GM12878 (cell line): ENCODE measurements around the gene SHD.

Source experiments
- CEBPB ChIP-seq, 2 experiments: fragments of 150-350 bp in 1 of 2; IDR thresholded peaks; 2 replicates each; pipeline ENCODE4 v1.6.1; 2012 to 2014; ENCODE audit warnings: low read depth in 2 of 2, low read length in 2 of 2, borderline replicate concordance in 1 of 2, inconsistent platforms in 1 of 2
- CUX1 ChIP-seq: IDR thresholded peaks from 2 replicates; pipeline ENCODE4 v1.6.1; 2012; ENCODE audit warnings: improper control_type of control experiment, low read depth, low read length; ENCODE audit not compliant: insufficient replicate concordance
- EP300 ChIP-seq, 2 experiments: fragments of 150-350 bp in 1 of 2; IDR thresholded peaks; 2 replicates each; pipeline ENCODE4 v1.6.1; 2011 to 2012; ENCODE audit warnings: low read depth in 2 of 2, low read length in 2 of 2, borderline replicate concordance in 1 of 2, improper control_type of control experiment in 1 of 2, inconsistent platforms in 1 of 2; ENCODE audit not compliant: control insufficient read depth in 1 of 2
- HDAC6 ChIP-seq: fragments of 200-600 bp; sonication (generic); IDR thresholded peaks from one replicate; pipeline ENCODE4 v1.8.0; 2017; ENCODE audit warnings: antibody characterized with exemption; ENCODE audit not compliant: unreplicated experiment
- MEF2B ChIP-seq: fragments of 450-650 bp; IDR thresholded peaks from 2 replicates; pipeline ENCODE4 v1.6.1; 2018; ENCODE audit warnings: mild to moderate bottlenecking, moderate library complexity; ENCODE audit not compliant: partially characterized antibody, poor library complexity, severe bottlenecking
- NR2C1 ChIP-seq: fragments of 450-650 bp; IDR thresholded peaks from 2 replicates; pipeline ENCODE4 v1.6.1; 2017; ENCODE audit warnings: antibody characterized with exemption, mild to moderate bottlenecking, moderate library complexity
- NR2F1 ChIP-seq: fragments of 450-650 bp; conservative IDR thresholded peaks from 2 replicates; pipeline ENCODE4 v1.6.1; 2017; ENCODE audit warnings: mild to moderate bottlenecking
- POLR2A ChIP-seq: IDR thresholded peaks from 2 replicates; pipeline ENCODE4 v1.6.1; 2011; ENCODE audit warnings: low read depth, mild to moderate bottlenecking, low read length
- ZNF24 ChIP-seq: fragments of 450-650 bp; IDR thresholded peaks from 2 replicates; pipeline ENCODE4 v1.6.1; 2017; ENCODE audit warnings: antibody characterized with exemption, mild to moderate bottlenecking
- TF ChIP-seq, protein P1 (sequence below): fragments of 150-350 bp; IDR thresholded peaks from 2 replicates; pipeline ENCODE4 v1.6.1; 2016; ENCODE audit warnings: low read depth, low read length

DNA sequence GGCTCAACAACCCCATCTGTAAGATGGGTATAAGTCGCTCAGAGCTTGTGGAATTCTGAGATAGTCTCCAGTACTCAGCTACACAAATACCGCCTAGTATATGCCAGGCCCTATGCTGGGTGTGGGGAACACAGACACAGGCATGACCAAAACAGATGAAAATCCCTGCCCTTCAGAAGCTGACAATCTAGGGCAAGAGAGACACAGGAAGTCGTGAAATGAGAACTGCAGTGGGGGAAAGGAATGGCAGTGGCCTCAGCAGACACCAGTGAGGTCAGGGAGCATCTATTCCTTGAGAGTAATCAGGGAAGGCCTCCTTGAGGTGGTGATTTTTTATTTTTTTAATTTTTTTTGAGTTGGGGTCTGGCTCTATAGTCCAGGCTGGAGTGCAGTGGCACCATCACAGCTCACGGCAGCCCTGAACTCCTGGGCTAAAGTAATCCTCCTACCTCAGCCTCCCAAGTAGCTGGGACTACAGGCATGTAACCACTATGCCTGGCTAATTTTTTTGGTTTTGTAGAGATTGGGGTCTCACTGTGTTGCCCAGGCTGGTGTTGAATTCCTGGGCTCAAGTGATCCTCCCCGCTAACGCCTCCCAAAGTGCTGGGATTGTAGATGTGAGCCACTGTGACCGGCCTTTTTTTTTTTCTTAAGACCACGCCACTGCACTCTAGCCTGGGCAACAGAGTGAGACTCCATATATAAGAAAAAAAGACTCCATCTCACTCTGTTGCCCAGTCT, 19.9 kb downstream of the SHD start:
- no peak for TF ChIP-seq MEF2B
- no peak for TF ChIP-seq ZNF24
- TF ChIP-seq POLR2A, result no peak
- no peak for TF ChIP-seq NR2C1
- TF ChIP-seq HDAC6, result no peak
- TF ChIP-seq EP300 (IDR thresholded peaks at IDR 0.05; ENCODE audit: borderline replicate concordance in 1 of 2, control insufficient read depth in 1 of 2, low read depth in 2 of 2, low read length in 2 of 2), result no peak
- no peak for TF ChIP-seq CEBPB (IDR thresholded peaks at IDR 0.05; ENCODE audit: borderline replicate concordance in 1 of 2, low read depth in 2 of 2, low read length in 2 of 2)
- TF ChIP-seq, protein P1, sequence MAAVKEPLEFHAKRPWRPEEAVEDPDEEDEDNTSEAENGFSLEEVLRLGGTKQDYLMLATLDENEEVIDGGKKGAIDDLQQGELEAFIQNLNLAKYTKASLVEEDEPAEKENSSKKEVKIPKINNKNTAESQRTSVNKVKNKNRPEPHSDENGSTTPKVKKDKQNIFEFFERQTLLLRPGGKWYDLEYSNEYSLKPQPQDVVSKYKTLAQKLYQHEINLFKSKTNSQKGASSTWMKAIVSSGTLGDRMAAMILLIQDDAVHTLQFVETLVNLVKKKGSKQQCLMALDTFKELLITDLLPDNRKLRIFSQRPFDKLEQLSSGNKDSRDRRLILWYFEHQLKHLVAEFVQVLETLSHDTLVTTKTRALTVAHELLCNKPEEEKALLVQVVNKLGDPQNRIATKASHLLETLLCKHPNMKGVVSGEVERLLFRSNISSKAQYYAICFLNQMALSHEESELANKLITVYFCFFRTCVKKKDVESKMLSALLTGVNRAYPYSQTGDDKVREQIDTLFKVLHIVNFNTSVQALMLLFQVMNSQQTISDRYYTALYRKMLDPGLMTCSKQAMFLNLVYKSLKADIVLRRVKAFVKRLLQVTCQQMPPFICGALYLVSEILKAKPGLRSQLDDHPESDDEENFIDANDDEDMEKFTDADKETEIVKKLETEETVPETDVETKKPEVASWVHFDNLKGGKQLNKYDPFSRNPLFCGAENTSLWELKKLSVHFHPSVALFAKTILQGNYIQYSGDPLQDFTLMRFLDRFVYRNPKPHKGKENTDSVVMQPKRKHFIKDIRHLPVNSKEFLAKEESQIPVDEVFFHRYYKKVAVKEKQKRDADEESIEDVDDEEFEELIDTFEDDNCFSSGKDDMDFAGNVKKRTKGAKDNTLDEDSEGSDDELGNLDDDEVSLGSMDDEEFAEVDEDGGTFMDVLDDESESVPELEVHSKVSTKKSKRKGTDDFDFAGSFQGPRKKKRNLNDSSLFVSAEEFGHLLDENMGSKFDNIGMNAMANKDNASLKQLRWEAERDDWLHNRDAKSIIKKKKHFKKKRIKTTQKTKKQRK, result no peak
- TF ChIP-seq NR2F1, result no peak
- TF ChIP-seq CUX1, result no peak
